HEK293 (cell line): Measurements from ENCODE around the gene TTC22.

Experiments
- CTCF ChIA-PET: fragments of 350-600 bp; formaldehyde crosslinking; extraction: SDS; loops from one replicate; lab custom pipeline; 2021; ENCODE audit warnings: antibody characterized with exemption; lab: Yijun Ruan, JAX
- POLR2A ChIA-PET: fragments of 300-600 bp; formaldehyde crosslinking; extraction: SDS; loops from one replicate; lab custom pipeline; 2020; ENCODE audit warnings: antibody characterized with exemption, inconsistent platforms; lab: Yijun Ruan, JAX
- H3K27ac ChIP-seq: fragments of 200-500 bp; sonication (Bioruptor generic); 2 replicates; pipeline ENCODE4 v1.5.1; 2014; ENCODE audit warnings: low read depth, low read length, control low read depth, inconsistent platforms; ENCODE audit errors: extremely low read depth
- H3K36me3 ChIP-seq, 2 experiments: fragments of 200-500 bp in 1 of 2; sonication (Bioruptor generic) in 1 of 2; 1 replicate in 1 of 2; 2 replicates in 1 of 2; pipeline ENCODE4 v1.5.1; 2014 to 2017; ENCODE audit warnings: inconsistent platforms in 2 of 2, low read length in 2 of 2; ENCODE audit not compliant: control insufficient read depth in 2 of 2, insufficient read depth in 1 of 2
- H3K4me1 ChIP-seq: fragments of 200-500 bp; sonication (Bioruptor generic); 2 replicates; pipeline ENCODE4 v1.5.1; 2014; ENCODE audit warnings: mild to moderate bottlenecking, low read length, inconsistent platforms; ENCODE audit not compliant: control insufficient read depth, insufficient read depth
- H3K4me3 ChIP-seq: 2 replicates; pipeline ENCODE4 v1.5.1; 2011; ENCODE audit warnings: low read depth, mild to moderate bottlenecking, control low read depth, low read length, moderate library complexity
- H3K9me3 ChIP-seq: fragments of 200-500 bp; sonication (Bioruptor generic); 2 replicates; pipeline ENCODE4 v1.5.1; 2014; ENCODE audit warnings: low read depth, low read length, inconsistent platforms; ENCODE audit not compliant: control insufficient read depth, insufficient read depth
- EGR2 ChIP-seq: fragments of 450-650 bp; formaldehyde crosslinking; IDR thresholded peaks from 2 replicates; pipeline ENCODE4 v1.5.1; 2016; ENCODE audit warnings: low read depth, missing biosample characterization, missing genetic modification characterization
- KLF8 ChIP-seq: fragments of 450-650 bp; formaldehyde crosslinking; IDR thresholded peaks from 2 replicates; pipeline ENCODE4 v1.5.1; 2016; ENCODE audit warnings: missing biosample characterization, missing genetic modification characterization
- YY2 ChIP-seq: fragments of 450-650 bp; formaldehyde crosslinking; IDR thresholded peaks from 2 replicates; pipeline ENCODE4 v1.5.1; 2016; ENCODE audit warnings: missing biosample characterization, missing genetic modification characterization
- ZNF10 ChIP-seq: fragments of 450-650 bp; formaldehyde crosslinking; IDR thresholded peaks from 2 replicates; pipeline ENCODE4 v1.5.1; 2017; ENCODE audit warnings: missing biosample characterization, missing genetic modification characterization
- ZNF146 ChIP-seq: fragments of 450-650 bp; formaldehyde crosslinking; IDR thresholded peaks from 2 replicates; pipeline ENCODE4 v1.5.1; 2016; ENCODE audit warnings: missing biosample characterization, missing genetic modification characterization
- ZNF248 ChIP-seq: fragments of 450-650 bp; formaldehyde crosslinking; IDR thresholded peaks from 2 replicates; pipeline ENCODE4 v1.5.1; 2017; ENCODE audit warnings: missing biosample characterization, missing genetic modification characterization
- ZNF416 ChIP-seq: fragments of 450-650 bp; formaldehyde crosslinking; IDR thresholded peaks from 2 replicates; pipeline ENCODE4 v1.5.1; 2016; ENCODE audit warnings: missing biosample characterization, missing genetic modification characterization
- ZNF670 ChIP-seq: fragments of 450-650 bp; formaldehyde crosslinking; IDR thresholded peaks from 2 replicates; pipeline ENCODE4 v1.5.1; 2016; ENCODE audit warnings: missing biosample characterization, missing genetic modification characterization, low read depth
- ZSCAN30 ChIP-seq: fragments of 450-650 bp; IDR thresholded peaks from 2 replicates; pipeline ENCODE4 v1.5.1; 2018; ENCODE audit warnings: missing biosample characterization, mild to moderate bottlenecking, missing genetic modification characterization, moderate library complexity
- TF ChIP-seq, protein P1 (sequence below): fragments of 450-650 bp; formaldehyde crosslinking; IDR thresholded peaks from 2 replicates; pipeline ENCODE4 v1.5.1; 2016; ENCODE audit warnings: missing biosample characterization, missing genetic modification characterization
- TF ChIP-seq, protein P2 (sequence below): fragments of 450-650 bp; formaldehyde crosslinking; IDR thresholded peaks from 2 replicates; pipeline ENCODE4 v1.5.1; 2017; ENCODE audit warnings: missing biosample characterization, missing genetic modification characterization
- TF ChIP-seq, protein P3 (sequence below): IDR thresholded peaks from 2 replicates; pipeline ENCODE4 v1.6.1; 2011; ENCODE audit warnings: mild to moderate bottlenecking, low read depth, low read length, borderline replicate concordance
- TF ChIP-seq, protein P4 (sequence below): fragments of 450-650 bp; formaldehyde crosslinking; IDR thresholded peaks from 2 replicates; pipeline ENCODE4 v1.5.1; 2017; ENCODE audit warnings: missing biosample characterization, missing genetic modification characterization
- TF ChIP-seq, protein P5 (sequence below): fragments of 450-650 bp; formaldehyde crosslinking; IDR thresholded peaks from 2 replicates; pipeline ENCODE4 v1.5.1; 2017; ENCODE audit warnings: missing biosample characterization, missing genetic modification characterization

The TTC22 gene

DNA sequence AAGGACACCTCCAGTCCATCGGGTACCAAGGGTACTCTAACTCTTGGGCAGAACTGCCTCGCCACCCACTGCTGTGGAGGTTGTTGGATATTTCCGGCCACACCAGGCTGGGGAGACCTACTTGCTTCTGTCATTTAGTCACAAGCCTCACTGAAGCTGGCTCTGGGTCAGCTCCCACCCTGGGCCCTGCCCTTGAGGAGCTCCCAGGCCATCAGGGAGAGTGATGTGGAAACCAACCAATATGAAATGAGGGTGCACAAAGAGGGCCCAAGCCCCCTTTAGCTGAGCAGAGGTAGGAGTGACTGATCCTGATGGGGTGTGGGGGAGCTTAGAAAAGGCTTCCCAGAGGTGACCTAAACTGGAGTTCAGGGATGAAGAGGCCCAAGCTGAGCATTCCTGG, 56.4 kb downstream of the TTC22 start (continued):
- no peak for TF ChIP-seq KLF8 (tag by site-specific recombination)
- TF ChIP-seq, protein P1, sequence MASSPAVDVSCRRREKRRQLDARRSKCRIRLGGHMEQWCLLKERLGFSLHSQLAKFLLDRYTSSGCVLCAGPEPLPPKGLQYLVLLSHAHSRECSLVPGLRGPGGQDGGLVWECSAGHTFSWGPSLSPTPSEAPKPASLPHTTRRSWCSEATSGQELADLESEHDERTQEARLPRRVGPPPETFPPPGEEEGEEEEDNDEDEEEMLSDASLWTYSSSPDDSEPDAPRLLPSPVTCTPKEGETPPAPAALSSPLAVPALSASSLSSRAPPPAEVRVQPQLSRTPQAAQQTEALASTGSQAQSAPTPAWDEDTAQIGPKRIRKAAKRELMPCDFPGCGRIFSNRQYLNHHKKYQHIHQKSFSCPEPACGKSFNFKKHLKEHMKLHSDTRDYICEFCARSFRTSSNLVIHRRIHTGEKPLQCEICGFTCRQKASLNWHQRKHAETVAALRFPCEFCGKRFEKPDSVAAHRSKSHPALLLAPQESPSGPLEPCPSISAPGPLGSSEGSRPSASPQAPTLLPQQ (tag by site-specific recombination), result no peak
- no peak for TF ChIP-seq EGR2
- no peak for TF ChIP-seq ZNF10 (tag by site-specific recombination)
- TF ChIP-seq, protein P2, sequence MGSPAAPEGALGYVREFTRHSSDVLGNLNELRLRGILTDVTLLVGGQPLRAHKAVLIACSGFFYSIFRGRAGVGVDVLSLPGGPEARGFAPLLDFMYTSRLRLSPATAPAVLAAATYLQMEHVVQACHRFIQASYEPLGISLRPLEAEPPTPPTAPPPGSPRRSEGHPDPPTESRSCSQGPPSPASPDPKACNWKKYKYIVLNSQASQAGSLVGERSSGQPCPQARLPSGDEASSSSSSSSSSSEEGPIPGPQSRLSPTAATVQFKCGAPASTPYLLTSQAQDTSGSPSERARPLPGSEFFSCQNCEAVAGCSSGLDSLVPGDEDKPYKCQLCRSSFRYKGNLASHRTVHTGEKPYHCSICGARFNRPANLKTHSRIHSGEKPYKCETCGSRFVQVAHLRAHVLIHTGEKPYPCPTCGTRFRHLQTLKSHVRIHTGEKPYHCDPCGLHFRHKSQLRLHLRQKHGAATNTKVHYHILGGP, result no peak
- no peak for TF ChIP-seq ZNF248 (tag by site-specific recombination)
- TF ChIP-seq ZSCAN30, result no peak
- TF ChIP-seq, protein P3, sequence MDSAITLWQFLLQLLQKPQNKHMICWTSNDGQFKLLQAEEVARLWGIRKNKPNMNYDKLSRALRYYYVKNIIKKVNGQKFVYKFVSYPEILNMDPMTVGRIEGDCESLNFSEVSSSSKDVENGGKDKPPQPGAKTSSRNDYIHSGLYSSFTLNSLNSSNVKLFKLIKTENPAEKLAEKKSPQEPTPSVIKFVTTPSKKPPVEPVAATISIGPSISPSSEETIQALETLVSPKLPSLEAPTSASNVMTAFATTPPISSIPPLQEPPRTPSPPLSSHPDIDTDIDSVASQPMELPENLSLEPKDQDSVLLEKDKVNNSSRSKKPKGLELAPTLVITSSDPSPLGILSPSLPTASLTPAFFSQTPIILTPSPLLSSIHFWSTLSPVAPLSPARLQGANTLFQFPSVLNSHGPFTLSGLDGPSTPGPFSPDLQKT, result no peak

DNA sequence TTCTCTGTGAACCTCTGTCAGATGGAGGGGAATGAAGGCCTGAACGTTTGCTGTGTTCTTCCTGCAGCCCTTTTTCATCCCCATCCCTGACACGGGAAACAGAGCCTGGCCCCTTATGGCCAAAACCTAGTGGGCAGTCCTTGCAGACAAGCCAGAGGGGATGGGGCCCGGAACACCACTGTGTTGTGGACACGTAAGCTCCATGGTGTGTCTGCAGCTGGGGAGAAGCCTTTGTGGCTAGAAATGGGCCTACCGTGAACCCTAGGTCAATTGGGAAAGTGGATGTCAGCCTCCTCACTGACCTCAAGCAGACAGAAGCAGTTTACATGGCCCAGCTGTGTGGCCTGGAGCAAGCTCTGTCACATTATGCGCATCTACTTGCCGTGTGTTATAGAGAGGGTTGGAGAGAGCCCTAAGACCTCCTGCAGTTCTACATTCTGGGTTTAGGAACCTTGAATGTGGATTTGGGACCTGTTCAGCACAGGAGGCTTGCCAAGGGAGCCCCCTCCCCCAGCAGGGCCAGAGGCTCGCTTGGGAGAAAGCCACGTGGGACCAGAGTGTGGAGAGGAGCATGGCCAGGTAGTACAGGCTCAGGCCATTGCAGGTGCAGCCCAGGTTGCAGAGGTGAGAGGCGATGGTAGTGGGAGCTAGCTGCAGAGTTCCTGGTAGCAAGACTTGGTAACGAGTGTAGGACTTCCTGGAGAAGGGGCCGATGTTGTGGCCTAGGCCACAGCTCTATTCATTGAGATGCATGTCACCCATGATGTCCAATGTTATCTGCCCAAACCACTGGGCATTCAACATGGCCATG, 57.5 kb downstream of the TTC22 start:
- no peak overlapping the region for H3K27ac ChIP-seq
- TF ChIP-seq ZNF670, result no peak
- TF ChIP-seq, protein P4, sequence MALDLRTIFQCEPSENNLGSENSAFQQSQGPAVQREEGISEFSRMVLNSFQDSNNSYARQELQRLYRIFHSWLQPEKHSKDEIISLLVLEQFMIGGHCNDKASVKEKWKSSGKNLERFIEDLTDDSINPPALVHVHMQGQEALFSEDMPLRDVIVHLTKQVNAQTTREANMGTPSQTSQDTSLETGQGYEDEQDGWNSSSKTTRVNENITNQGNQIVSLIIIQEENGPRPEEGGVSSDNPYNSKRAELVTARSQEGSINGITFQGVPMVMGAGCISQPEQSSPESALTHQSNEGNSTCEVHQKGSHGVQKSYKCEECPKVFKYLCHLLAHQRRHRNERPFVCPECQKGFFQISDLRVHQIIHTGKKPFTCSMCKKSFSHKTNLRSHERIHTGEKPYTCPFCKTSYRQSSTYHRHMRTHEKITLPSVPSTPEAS, result peak; percentile 54; the same call in 1 of the 2 replicates
- no peaks in the 10 kb centered on the region for H3K4me1 ChIP-seq
- H3K9me3 ChIP-seq, result no peaks in the 10 kb centered on the region
- H3K4me3 ChIP-seq, result no peak overlapping the region
- peaks cover 13 to 58% of the 10 kb centered on the region in 2 experiments; a peak in 2 of 3 replicates for H3K36me3 ChIP-seq
- ChIA-PET CTCF (no interaction called here), POLR2A (no interaction called here)

DNA sequence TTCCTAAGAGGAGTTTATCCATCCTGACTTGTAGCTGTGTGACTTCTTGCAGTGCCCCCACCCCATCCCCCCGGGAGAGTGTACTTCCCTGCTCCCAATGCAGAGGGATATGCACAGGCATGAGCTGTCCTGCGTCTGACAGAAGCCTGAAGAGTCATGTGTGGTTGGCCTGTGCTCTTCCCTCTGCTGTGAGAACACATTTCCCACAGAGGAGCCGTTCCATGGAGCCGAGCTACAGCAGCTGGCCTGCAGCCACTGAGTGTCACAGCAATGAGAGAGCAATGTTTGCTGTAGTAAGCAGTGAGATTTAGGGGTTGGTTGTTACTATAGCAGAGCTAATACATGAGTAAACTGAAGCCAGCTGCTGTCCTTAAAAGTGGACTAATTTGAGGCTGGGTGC, 58.8 kb downstream of the TTC22 start:
- no peak overlapping the region for H3K4me3 ChIP-seq
- CTCF ChIA-PET, result interaction anchor here (0.7 kb wide), 1 partner anchor 247 kb away, joined by 3 read pairs; no protein-coding TSS in a partner anchor
- no peaks in the 10 kb centered on the region for H3K4me1 ChIP-seq
- H3K9me3 ChIP-seq, result no peaks in the 10 kb centered on the region
- no peak for TF ChIP-seq ZNF146 (tag by site-specific recombination)
- no peak for TF ChIP-seq ZNF416 (tag by site-specific recombination)
- TF ChIP-seq YY2, result no peak
- TF ChIP-seq, protein P5, sequence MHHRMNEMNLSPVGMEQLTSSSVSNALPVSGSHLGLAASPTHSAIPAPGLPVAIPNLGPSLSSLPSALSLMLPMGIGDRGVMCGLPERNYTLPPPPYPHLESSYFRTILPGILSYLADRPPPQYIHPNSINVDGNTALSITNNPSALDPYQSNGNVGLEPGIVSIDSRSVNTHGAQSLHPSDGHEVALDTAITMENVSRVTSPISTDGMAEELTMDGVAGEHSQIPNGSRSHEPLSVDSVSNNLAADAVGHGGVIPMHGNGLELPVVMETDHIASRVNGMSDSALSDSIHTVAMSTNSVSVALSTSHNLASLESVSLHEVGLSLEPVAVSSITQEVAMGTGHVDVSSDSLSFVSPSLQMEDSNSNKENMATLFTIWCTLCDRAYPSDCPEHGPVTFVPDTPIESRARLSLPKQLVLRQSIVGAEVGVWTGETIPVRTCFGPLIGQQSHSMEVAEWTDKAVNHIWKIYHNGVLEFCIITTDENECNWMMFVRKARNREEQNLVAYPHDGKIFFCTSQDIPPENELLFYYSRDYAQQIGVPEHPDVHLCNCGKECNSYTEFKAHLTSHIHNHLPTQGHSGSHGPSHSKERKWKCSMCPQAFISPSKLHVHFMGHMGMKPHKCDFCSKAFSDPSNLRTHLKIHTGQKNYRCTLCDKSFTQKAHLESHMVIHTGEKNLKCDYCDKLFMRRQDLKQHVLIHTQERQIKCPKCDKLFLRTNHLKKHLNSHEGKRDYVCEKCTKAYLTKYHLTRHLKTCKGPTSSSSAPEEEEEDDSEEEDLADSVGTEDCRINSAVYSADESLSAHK (tag by site-specific recombination), result no peak
- H3K27ac ChIP-seq, result no peak overlapping the region
- POLR2A ChIA-PET, result no interaction called here
- H3K36me3 ChIP-seq, result peaks cover 16 to 72% of the 10 kb centered on the region in 2 experiments
